Raji (cell line): ENCODE results near the gene DAPK2.

Experiments
- POLR2A ChIP-seq: IDR thresholded peaks from 2 replicates; pipeline ENCODE4 v1.6.1; 2011; ENCODE audit warnings: low read depth, low read length, control low read depth; ENCODE audit not compliant: insufficient read depth

DAPK2 gene

DNA sequence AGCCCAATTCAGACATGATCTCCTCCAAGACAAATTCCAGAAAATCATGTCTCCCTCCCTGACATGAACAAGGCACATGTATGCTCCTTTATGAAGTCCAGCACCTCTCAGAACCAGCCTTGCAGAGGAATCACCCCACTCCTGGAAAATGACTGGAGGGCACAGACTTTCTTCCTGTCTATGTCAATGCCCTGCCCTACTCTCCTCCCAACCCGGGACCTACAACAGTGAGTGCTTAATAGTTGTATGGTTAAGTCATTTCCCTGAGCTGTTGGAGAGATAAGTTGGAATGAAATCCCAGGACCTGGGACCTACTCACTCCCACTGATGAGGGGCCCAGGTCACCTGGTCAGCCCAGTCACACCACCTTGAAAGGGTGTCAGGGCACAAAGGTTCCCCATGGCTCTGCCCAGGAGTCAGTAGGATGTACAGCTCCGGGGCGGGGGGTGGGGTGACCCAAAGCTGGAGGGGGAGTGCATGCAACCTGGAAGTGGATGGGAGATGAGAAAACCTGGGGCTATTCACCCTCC is 132.4 kb downstream of the DAPK2 start:
- no peak for TF ChIP-seq POLR2A

DNA sequence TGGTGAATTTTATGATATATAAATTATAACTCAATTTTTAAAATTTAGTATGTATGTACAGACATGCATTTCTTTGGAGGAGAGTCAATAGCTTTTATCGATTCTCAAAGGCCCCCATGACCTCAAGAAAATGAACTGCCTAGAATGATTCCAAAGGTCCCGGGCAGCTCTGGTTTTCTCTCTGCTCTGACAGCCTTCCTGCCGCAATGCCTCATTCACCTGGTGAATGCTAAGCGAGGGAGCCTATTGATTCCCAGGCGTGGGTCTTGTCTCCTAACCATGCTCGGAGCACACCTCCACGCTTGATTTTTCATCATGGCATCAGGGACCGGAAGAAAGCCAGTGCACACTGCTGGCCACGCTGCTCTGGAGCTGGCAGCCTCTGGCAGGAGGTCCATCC is 132.9 kb downstream of the DAPK2 start:
- TF ChIP-seq POLR2A = no peak

DNA sequence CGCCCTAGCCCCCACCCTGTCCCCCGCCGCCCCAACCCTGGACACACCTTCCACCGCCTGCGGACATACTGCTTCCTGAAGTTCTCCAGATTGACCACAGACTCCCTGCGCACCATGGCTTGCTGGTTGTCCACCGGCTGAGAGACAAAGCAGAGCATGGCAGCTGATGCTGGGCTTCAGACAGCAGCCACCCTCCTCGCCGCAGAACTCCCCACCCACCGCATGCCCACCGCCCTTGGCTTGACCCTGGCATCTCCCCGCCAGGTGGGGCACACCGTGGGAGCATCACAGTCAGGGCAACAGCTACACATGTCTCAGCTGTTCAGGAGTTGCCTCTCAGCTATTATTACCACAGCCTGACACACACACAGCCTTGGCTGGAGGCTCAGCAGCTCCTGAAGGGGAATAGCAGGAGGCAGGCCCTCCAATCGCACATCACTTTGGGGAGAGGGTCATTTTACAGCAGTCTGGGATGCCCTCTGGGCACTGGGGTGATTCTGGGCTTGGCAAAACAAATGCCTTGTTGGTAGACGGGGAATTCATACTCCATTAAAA is 134.1 kb downstream of the DAPK2 start:
- no peak for TF ChIP-seq POLR2A

DNA sequence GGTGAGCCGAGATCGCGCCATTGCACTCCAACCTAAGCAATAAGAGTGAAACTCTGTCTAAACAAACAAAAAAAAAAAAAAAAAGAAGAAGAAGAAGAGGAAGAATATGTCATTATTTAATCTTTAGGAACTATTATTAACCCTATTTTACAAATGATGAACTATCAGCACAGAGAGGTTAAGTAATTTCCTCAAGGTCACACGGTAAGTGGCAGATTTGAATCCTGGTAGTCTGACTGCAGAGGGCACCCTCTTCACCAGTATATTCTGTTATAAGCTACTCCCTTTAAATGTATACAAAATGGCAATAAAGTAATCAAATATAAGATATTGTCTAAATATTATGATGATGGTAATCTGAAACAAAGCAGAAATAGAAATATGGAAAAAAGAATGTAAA is 135.1 kb downstream of the DAPK2 start:
- TF ChIP-seq POLR2A = no peak

DNA sequence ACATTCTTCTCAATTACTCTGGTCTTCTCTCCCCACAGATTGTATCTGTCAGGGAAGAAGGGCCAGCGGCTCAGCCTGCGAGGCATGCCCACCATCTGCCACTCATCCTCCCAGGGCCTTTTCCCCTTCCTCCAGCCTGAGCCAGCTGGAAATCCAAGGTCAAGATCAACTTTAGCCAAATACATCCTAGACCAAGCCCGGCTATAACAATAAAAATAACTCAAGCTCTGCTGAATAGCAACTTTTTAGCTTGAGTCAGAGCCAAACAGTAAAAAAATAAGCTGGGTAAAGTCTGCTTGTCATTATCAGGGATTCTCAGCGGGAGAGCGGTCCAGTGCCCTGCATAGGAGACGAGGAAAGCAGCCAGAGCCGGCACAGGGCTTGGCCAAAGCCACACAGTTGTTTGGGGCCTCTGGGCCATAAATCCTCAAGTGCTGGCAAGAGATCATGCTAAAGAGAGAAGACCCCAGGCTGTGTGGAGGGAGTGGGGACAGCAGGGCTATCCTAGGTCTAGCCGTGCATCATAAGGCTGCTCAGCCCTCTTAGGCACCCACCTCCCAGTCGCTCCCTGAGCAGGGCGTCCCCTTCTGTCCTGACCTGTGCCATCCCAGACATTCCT is 136.4 kb downstream of the DAPK2 start:
- TF ChIP-seq POLR2A = no peak

DNA sequence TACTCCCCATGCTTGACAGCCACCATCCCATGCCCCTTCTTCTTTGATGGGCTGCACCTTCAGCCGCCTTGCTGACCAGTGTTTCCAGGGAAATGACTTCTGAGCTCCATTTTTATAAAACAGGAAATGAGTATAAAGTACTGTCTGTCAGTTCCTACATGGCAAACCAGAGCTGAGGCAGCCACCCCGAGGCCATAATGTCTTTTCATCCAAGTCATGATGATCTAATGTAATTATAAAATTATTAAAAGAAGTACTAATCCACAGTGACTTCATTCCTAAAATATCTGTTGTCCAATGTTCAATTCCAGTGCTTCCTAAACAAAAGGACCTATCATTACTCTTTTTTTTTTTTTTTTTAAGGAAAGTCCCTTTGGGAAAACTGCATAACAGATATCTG is 137.3 kb downstream of the DAPK2 start:
- no peak for TF ChIP-seq POLR2A

DNA sequence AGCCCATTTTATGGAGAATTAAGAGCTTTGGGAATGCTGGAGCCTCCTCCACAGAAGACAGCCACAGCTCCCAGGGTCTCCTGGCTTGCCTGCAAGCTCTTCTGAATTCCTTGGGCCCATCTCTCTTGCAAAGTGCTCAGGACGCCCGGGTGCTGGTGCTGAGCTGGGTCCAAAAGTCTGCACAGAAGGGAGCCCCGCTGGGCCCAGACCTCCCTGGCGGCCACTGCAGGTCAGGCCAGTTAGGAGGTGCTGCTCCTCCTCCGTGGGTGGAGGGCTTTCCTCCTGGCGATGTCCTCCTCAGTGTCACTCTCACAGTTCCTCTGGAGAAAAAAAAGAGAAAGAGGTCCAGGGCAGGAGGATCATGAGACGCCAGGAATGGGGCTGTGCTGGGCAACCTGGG is 138.0 kb downstream of the DAPK2 start:
- no peak for TF ChIP-seq POLR2A

DNA sequence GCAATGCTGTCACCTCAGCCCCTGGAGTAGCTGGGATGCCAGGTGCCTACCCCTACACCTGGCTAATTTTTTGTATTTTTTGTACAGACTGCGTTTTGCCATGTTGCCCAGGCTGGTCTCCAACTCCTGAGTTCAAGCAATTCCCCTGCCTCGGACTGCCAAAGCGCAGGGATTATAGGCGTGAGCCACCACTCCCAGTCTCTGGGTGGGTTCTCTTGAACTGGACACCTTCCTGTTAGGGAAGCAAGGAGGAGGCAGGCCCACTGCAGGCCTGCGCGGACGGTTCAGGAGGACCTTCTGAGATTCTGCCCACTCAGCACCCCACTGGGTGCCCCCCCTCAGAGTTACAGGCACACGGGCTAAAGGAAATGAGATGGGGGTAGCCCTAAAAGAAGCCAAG is 138.8 kb downstream of the DAPK2 start:
- TF ChIP-seq POLR2A = no peak

DNA sequence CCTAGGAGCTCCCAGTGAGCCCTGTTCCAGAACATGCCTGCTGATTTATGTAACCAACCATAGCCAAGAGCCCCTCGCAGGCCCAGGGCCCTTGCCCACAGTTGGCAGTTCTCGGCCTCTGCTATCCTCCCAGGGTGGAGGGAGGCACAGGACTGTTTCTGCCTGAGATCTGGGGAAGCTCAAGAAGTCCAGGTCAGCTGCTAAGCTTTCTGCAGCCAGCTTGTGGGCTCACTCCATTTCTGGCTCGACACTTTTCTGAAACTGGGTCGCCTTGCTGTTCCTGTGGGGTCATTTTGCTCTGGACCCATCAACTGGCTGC is 140.1 kb downstream of the DAPK2 start:
- TF ChIP-seq POLR2A = no peak

DNA sequence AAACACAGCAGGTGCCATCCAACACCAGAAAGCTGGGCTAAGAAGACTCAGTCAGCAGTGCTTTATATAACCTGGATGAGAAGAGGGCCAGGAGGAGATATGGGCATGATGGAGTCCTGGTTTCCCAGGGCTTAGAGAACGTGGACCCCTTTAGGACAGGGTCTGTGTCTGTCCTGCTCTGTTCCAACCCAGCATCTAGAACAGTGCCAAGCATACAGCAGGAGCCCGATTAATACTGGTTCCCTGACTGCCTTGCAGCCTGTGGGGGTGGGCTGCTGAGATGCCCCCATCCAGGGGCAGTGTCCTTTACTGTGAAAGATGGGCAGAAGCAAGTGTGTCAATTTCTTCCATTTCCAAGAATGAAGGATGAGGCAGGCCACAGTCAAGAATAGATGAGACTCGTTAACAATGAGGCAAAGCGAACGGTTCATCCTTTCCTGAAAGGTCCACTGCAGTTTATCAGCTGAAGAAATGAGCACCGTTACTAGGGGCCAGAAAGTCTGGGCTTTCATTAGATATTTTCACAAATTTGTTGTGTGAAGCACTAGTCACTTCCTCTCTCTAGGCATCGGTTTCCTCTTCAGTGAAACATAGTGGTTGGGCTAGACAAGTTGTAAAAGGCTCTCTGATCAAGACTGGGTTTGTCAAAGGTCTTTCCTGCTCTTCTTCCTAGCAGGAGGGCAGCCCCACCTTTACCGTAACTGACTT is 140.6 kb downstream of the DAPK2 start:
- no peak for TF ChIP-seq POLR2A

DNA sequence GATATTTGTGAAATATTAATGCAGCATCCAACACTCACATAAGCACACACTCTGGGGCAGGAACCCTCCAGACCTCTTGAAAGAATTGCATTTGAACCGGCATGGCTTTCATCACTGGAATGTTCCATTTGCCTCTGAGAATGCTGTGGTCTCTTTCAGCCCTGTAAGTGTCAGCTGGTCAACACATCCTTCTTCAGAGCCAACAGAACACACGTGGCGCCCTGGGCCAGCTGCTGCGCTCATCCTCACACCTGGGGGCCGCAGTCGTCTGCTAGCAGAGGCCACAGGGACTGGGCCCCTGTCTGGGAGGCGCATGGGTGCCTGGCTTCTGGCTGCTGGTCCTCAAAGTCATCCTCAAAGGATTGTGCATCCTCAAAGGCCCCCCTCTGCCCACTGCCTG is 141.2 kb downstream of the DAPK2 start:
- no peak for TF ChIP-seq POLR2A

DNA sequence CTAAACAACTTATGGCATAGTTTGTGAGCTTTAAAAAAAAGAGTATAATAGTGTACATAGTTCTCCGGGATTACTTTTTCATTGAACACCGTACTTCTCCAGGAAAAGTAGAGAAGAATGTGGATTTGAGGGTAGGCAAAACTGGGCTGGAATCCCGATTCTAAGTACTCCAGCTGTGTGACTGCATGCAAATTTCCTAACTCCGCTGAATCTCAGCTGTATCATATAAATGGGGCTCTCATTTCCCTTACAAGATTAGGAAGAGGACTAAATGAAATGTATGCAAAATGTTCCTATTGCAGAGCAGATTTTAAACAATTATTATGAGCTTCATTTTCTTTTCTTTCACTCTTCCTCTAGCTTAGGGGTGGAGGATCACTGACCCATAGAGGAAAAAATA is 142.2 kb downstream of the DAPK2 start:
- no peak for TF ChIP-seq POLR2A

DNA sequence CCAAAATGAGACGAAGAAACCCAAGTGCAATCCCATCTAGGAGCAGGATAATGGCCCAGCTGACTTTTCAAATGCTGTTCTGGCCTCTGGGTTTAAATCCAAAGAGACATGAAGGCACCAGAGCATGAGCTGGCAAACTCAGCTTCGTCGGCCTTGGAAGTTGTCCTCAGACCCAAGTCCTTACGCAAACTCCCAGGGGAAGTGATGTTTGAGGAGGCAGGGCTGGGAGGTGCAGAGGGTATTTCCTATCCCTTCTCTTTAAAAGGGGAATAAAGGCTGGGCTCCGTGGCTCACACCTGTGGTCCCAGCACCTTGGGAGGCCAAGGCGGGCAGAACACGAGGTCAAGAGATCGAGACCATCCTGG is 143.6 kb downstream of the DAPK2 start:
- no peak for TF ChIP-seq POLR2A

DNA sequence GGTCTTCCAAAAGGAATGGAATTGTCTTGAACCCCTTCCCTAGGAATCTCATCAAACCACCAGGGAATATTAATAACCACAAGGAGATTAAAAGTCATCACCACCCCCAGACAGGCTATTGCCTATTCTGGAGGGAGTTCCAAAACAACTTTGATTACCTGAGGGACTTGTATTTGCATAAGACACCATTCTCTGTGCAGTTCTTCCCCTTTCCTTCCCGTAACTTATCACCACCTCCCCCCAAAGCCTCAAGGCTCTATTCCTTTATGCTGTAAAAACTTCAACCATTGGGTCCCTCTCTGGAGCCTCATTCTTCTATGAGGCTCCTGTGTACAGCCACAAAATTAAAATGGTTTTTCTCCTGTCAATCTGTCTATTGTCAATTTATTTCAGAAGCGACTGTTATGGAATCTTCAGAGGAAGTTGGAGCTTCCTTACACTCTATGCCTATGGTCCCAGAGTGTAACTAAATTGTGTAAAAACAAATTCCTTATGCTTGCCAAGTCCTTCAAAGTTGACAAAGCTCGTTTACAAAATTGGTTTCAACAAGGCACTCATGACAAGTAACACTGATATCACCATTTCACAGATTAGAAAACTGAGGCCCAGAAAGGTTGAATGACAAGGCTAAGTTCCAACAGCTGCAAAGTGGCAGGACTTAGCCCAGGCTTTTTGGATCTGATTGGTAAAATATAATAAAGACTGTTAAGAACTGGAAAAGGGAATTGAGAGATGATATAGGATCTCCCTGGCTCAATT is 144.2 kb downstream of the DAPK2 start:
- TF ChIP-seq POLR2A = no peak

DNA sequence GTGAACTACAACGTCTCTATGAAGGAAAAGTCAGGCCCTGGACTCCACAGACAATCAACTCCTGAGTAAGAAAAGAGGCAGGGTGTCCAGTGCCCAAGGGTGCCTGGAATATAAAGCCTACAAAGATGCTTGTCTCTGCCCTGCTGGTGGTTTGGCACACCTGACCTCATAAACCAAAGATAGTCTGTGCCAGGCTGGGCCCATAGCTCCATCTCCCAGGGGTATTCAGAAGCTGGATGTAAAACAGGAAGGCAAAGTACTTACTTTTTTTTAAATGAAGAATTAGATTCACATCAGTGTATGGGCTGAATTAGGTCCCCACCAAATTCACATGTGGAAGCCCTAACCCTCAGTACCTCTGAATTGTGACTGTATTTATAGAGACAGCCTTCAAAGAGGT is 146.0 kb downstream of the DAPK2 start:
- TF ChIP-seq POLR2A = no peak

DNA sequence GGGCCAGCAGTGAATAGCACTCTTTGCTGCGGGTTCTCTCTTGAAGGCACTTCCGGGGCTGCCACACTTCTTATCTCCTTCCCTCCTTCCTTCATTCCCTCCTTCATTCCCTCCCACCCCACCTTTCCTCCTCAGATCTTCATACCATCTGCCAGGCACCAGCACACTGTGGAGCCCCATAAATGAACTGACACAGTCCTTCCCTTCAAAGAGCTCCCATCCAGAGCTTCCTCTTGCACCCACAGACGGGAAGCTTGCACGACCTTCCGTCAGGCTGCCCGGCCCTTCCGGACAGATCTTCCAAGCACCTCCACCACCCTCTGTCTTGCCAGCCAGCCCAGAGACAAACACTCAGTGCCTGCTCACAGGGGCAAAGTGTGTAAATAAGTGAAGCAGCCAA is 147.1 kb downstream of the DAPK2 start:
- no peak for TF ChIP-seq POLR2A
